NCI-H2196 treated with DMSO at 0.1 percent for 48 hours (cell line): ENCODE results near the gene EXOC2.
"Not testable (repeated sequence)": the region's sequence is repeated elsewhere in the genome, so short reads cannot be mapped to it uniquely, and the experiment has no call there.

Experiments
- DNase-seq: peaks from one replicate; lab custom pipeline; 2025; ENCODE audit not compliant: unreplicated experiment; lab: John Stamatoyannopoulos, UW

EXOC2 gene

DNA sequence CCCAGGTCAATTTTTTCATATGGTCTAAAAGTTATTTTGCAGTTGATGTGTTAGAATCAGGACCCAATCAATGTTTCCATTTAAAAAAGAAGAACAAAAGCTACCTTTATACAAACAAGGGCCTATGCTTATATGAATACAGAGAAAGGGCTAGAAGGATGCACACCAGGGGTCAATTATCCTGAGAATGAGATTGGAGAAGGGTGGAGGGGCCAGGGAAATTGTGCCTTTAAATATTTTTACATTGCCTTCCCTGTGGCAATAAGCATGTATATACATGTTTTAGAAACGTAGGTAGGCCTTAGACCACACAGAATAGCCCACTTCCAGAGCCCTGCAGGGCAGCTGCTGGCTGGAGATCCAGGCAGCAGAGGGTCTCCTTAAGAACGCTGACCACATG is 12.7 kb downstream of the EXOC2 start:
- no peak for DNase-seq

DNA sequence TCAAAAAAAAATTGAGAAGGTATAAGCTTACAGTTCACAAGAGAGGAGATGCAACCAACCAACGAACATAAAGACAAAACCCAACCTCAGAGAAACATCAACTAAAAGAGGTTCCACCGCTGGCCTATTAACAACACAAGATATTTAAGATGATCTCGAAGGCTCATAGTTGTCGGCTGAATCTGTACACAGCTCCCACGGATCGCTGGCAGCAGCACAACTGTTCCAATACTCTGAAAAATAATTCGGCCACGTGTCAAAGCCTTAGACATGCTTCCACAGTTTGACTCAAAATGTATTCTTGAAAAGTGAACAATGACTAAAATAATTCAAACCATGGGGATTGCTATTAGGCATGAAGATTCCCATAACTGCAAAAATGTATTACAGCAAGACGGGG is 13.7 kb downstream of the EXOC2 start:
- DNase-seq = no peak

DNA sequence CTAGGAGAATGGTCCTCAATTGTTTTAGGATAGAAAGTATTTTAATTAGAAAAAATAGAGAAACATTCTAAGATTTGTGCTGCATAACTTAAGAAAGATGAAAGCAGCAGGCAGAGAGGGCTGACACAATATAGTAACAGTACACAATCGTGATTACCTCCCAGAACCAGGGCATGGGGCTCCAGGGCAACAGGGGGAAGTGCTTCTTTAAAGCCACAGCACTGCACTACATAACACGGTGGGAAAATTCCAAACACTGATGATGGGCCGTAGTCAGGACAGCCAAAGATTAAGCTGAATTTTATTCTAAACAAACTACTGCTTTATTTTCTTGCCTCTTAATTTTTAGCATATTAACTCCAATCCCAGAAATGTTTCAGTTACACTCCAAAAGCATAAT is 14.4 kb downstream of the EXOC2 start:
- no peak for DNase-seq

DNA sequence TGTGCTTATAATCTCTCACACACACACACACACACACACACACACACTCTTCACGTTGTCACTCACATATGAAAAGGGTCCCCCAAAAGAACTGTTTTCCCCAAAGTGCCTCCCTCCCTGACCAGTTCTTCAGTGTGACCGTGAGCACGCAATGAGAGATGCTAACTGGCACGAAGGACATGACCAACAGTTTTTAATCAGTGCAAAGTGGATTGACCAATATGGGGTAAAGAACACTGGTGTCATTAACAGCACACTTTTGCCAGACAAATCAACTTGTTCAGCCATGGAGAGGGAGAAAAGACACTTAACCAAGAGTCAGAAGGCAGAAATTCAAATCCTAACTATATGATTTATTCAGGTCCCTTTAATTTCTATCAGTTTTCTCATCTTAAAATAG is 15.0 kb downstream of the EXOC2 start:
- no peak for DNase-seq

DNA sequence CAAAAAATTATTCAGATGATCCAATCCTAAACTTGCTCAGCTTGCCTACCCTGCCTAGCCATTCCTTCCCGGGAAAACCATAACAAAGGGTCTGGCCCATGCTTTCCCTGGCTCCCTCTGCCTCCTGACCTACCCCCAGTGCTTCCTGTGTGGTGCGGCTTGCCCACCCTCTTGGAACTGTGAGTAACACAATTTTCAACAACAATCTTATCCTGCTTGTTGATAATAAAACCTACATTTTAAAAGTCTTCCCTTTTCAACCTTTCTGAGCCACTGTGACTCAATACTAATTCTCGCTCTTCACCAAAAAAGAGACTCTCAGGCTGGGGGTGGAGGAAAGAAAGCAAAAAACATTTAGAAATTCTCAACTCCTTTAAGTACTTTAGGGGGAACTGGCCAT is 18.0 kb downstream of the EXOC2 start:
- DNase-seq = no peak

DNA sequence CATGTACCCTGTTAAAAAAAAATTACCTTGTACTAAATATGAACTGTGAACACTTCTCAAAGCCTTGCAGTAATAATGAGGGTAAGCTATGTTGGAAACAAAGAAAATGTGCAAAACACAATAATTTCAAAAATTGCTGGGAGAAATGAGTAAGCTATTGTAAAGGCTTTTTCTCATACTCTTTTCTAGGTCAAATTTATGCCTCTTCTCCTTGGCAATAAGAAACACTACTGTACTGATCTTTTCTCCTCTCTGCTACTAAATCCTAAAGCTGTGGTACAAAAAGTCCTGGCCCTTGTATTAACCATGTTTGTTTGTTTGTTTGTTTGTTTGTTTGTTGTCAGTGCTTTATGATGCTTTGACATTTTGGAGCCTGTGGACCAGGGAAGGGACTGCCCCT is 18.5 kb downstream of the EXOC2 start:
- no peak for DNase-seq

DNA sequence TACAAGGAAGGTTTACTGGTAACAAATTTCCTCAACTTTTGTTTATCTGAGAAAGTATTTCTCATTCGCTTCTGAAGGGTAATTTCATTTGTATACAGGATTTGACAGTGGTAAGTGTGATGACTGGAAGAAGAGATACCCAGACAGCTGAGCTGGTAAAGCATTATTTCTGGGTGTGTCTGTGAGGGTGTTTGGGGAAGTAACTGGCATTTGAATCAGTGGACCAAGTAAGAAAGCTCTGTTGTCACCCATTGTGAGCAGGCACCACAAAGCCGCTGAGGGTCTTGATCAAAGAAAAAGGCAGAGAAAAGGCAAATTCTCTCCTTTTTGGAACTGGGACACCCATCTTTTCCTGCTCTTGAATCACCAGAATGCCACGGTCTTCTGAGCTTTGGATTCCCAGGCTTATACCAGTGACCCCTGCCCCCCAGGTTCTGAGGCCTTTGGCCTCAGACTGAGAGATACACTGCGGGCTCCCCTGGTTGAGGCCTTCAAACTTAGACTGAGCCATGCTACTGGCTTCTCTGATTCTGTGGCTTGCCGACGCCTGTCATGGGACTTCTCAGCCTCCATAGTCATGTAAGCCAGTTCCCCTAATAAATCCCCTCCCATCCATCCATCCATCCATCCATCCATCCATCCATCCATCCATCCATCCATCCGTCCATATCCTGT is 25.5 kb downstream of the EXOC2 start:
- no peak for DNase-seq

DNA sequence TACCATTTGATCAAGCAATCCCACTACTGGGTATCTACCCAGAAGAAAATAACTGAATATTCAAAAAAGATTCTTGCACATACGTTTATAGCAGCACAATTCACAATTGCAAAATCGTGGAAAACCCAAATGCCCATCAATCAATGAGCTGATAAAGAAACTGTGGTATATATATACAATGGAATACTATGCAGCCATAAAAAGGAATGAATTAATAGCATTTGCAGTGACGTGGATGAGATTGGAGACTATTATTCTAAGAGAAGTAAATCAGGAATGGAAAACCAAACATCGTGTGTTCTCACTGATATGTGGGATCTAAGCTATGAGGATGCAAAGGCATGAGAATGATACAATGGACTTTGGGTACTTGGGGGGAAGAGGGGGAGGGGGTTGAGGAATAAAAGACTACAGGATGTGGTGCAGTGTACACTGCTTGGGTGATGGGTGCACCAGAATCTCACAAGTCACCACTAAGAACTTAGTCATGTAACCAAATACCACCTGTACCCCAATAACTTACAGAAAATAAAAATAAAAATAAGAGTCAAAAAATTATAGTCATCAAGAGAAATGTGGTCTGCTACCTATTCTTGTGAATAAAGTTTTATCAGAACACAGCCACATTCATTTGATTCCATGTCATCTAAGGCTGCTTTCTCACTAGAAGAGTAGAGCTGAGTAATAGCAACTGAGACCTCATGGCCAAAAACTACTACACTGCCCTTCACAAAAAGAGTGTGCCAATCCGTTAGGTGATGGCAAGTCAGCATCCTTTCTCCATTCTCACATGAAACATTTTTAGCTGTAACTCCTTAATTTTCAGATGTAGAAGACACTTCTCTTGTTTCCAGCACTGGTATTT is 27.3 kb downstream of the EXOC2 start:
- DNase-seq = no peak

DNA sequence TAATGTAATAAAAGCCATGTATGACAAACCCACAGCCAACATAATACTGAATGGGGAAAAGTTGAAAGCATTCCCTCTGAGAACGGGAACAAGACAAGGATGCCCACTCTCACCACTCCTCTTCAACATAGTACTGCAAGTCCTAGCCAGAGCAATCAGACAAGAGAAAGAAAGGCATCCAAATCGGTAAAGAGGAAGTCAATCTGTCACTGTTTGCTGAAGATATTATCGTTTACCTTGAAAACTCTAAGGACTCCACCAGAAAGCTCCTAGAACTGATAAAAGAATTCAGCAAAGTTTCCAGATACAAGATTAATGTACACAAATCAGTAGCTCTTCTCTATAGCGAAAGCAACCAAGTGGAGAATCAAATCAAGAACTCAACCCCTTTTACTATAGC is 29.2 kb downstream of the EXOC2 start:
- not testable (repeated sequence) for DNase-seq

DNA sequence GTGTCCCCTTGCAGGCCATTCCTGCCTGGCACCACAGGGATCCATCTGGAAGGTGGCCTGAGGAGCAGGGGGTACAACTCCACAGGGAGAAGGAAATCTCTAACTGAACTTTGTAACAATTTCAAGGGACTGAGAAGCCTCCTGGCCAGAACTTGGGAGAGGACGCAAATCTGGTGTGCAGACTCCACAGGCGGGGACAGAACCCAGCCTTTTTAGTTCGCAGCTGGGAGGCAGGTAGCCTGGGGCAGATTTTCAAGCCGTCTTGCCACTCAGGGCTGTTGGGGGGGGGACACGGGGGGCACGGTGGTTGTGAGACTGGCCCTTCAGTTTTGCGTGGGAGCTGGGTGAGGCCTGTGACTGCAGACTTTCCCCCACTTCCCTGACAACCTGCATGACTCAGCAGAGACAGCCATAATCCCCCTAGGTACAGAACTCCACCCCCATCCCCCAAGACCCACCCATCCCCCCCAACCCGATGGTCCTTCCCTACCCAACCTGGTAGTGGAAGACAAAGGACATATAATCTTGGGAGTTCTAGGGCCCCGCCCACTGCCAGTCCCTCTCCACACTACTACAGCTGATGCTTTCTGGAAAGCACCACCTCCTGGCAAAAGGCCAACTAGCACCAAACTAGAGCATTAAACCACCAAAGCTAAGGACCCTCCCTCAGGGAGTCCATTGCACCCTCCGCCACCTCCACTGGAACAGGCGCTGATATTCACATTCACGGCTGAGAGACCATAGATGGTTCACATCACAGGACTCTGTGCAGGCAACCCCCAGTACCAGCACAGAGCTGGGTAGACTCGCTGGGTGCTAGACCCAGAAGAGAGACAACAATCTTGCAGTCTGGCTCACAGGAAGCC is 33.0 kb downstream of the EXOC2 start:
- DNase-seq = no peak

DNA sequence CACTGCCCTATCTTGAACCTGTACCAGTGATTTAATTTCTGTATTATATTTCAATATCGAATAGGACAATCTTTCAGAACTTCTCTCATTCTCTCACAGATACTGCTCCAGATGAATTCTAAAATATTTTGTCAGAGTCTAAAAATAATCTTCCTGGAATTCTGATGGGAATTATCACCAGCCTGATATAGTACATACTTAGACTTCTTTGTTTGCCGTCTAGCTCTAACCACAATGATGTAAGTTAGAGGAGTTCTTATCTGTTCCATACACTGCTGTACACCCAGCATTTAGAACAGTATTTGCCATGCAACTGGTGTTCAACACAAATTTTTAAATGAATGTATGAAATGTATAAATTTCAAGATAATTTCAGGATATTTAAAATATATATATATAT is 34.7 kb downstream of the EXOC2 start:
- no peak for DNase-seq

DNA sequence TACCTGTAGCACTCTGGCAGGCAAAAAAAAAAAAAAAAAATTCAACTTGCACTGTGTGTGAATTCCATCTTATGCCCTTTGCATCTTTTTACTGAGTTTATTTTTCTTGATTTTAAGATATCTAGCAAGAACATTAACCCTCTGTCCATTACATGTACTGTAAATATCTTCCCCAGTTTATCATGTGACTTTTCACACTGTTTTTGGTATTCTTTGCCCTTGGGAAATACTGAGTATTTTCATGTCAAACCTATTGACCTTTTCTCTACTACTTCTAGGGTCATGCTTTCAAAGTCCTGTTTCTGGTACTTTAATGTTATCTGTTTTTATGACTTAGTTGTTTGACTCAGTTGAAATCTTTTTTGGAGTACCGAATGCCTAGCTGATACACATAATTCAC is 35.2 kb downstream of the EXOC2 start:
- DNase-seq = no peak

DNA sequence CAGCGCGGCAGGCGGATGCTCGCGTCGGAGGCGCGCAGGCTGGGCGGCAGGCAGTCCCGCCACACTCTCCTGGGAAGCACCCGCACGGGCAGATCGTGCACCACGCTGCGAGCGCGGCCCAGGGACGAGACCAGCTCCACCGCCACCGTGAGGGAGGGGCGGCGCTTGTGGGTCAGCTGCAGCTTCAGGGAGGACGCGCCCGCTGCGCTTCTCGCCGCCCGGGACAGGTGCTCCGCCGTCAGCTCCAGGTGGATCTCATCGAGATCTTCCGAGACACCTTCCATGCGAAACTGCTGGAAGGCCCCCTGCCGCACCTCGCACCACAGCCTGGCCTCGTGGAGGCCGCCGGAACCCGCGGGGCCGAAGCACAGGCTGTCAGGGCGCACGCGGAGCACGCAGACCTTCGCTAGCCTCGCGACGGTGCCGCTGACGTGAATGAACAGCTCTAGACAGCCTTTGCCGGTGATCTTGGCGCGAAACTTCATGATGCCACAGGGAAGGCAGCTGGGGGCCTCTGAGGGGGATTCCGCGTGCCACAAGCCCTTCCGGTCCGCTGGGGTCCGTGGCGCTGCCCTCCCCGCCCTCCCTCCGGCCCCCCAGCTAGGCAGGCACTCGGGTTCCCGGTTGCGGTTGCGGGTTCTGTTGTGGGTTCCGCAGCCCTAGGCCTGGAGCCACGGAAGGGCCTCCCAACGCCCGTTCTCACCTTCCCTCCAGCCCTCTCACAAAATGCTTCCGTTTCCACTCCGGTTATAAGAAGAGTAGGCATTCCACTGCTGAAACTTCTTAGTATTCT is 36.3 kb downstream of the EXOC2 start, which contains the start of gene HUS1B:
Gene HUS1B, minus strand, starts transcription at position 641 of the 793 bp plus-strand sequence. Its CDS starts 156 bp downstream, at position 485.
- DNase-seq = no peak

DNA sequence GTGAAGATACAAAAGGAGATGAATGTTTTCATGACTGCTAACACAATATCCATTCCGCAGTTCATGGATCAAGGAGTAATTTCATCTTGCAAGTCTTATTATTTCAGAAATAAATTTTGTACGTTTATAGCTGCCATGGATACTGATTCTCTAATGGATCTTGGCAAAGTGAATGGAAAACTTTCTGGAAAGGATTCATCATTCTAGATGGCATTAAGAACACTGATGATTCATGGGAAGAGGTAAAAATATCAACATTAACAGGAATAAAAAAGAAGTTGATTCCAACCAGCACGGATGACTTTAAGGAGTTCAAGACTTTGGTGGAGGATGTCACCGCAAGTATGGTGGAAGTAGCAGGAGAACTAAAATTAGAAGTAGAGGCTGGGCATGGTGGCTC is 38.8 kb downstream of the EXOC2 start:
- no peak for DNase-seq

DNA sequence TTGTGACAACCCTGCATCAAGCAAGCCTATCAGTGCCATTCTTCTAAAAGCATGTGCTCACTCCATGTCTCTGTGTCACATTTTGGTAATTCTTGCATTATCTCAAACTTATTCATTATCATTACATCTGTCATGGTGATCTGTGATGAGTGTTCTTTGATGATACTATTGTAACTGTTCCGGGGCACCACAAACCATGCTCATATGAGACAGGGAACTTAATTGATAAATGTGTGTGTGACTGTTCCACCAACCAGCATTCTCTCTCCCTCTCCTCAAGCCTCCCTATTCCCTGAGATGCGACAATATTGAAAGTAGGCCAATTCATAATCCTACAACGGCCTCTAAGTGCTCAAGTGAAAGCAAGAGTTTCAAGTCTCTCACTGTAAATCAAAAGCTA is 40.1 kb downstream of the EXOC2 start:
- no peak for DNase-seq

DNA sequence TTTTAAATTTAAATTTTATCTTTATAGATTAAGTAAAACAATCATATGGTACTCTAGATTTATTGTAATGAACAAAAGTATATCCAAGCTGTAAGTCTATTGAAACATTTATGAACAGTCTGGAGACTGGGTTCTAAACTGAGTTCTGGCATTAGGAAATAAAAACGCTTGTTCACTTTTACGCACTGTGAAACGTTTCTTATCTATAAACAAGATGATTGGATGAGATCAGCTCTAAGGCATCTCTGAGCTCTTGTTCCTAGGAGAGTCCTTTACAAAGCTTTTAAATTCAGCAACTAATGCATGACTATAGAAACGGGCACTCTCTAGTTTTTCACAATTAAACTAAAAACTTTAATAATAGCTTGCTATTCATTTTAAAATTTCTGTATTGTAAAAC is 42.8 kb downstream of the EXOC2 start:
- no peak for DNase-seq

DNA sequence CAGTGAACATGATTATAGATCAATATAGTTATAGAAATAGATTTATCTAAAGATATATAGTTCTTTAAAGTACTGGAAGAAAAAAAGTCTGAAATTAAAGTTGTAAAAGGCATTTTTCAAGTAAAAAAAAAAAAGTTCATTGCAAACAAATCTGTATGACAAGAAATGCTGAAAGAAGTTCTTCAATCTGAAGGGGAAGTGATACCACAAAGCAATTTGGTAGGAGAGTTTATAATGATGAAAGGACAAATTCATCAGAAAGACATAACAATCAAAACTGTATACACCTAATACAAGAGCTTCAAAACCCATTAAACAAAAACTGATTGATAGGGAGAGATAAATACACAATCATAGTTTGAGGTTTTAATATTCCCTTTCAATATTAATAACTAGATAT is 50.1 kb downstream of the EXOC2 start:
- no peak for DNase-seq

DNA sequence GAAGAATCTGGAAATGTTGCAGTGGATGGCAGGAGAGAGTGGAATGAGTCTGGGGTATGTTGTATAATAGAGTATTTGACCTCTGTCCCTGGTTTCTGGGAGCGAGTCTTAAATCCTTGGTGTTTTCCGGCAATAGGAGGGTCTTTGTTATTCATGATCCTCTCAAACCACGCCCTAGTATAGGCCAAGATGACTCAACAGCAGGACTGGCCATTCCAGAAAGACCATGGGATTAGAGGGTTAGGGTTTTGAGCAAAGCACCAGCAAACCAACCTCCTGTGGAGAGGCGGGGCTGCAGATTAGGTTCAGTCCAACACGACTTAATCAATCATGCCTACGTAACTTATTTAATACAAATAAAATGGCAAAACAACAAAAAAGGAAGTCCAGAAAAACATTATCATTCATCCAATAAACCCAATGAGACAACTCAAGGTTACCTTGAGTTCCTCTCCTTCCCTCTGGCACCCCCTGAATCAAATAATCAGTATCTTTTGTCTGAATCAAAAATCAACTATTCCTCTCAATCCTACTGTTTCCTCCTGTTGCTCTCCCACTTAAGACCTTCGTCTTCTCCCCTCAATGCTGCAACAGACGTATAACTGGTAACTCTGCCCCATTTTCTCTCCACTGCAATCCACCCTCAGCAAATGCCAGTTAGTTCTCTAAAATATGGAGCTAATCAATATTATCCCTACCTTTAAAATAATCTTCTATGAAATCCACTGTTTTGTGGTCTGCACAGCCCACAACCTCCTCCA is 51.5 kb downstream of the EXOC2 start:
- no peak for DNase-seq

DNA sequence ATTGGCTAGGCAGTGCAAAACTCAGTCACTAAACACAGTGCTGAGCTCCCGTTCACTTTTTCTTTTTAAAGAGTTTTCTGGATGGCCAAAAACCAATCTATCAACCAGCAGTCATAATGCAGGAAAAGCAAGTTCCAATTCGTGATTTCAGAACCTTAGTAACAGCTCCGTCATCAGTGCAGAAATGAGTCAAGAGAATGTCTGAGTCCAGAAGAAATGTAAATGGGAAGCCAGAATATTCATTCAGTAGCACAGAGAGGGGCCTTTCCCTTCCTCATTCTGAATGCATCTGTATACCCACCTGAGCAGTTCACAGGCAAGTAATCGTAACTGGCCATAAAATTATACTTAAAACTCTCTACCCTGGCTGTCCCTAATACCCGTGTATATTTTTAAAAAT is 56.5 kb downstream of the EXOC2 start:
- DNase-seq = no peak

DNA sequence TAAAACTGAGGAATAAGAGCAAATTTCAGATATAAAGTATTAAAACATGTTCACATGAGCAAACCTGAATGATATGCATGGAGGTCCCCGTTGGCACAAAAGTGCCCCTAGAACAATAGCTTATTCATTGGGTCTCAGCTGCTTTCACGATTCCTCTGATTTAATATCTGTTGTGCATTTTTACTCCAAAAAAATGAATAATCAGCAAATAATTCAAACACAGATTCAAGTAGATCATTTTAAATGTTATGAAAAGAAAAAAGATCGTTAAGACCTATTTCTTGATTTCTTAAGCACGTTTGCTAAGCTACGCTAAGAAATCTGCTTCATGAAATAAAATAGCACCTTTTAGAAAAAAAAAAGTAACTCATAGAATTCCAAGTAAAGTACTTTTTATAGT is 57.7 kb downstream of the EXOC2 start:
- DNase-seq = no peak
